ENCODE results near the gene ZIC1.

The ZIC1 gene

GRCh38 chr3:147370349-147370748 is 38.8 kb upstream of the ZIC1 start:
- no peak for TF ChIP-seq CTCF (IDR thresholded peaks at IDR 0.05; ENCODE audit: control insufficient read depth, extremely low read depth, insufficient read depth)
- H3K4me3 ChIP-seq (ENCODE audit: low read depth, low read length) = no peak overlapping the region
- DNase-seq (ENCODE audit: low read depth) = no peak

- no peak overlapping the region for H3K4me3 ChIP-seq (ENCODE audit: low read depth, low read length)
- DNase-seq (ENCODE audit: low read depth) = no peak
- no peak for TF ChIP-seq CTCF (IDR thresholded peaks at IDR 0.05; ENCODE audit: control insufficient read depth, extremely low read depth, insufficient read depth)
Measured at GRCh38 chr3:147371140-147371539, 38.0 kb upstream of the ZIC1 start.

- DNase-seq (ENCODE audit: low read depth) = no peak
- H3K4me3 ChIP-seq (ENCODE audit: low read depth, low read length) = no peak overlapping the region
- TF ChIP-seq CTCF (IDR thresholded peaks at IDR 0.05; ENCODE audit: control insufficient read depth, extremely low read depth, insufficient read depth) = no peak
Measured at GRCh38 chr3:147371771-147372340, 37.3 kb upstream of the ZIC1 start.

- TF ChIP-seq CTCF (IDR thresholded peaks at IDR 0.05; ENCODE audit: control insufficient read depth, extremely low read depth, insufficient read depth) = no peak
- no peak for DNase-seq (ENCODE audit: low read depth)
- no peak overlapping the region for H3K4me3 ChIP-seq (ENCODE audit: low read depth, low read length)
Measured at GRCh38 chr3:147372525-147373027, 36.6 kb upstream of the ZIC1 start.

- no peak for DNase-seq (ENCODE audit: low read depth)
- no peak overlapping the region for H3K4me3 ChIP-seq (ENCODE audit: low read depth, low read length)
- no peak for TF ChIP-seq CTCF (IDR thresholded peaks at IDR 0.05; ENCODE audit: control insufficient read depth, extremely low read depth, insufficient read depth)
Measured at GRCh38 chr3:147373301-147373700, 35.9 kb upstream of the ZIC1 start.

- DNase-seq (ENCODE audit: low read depth) = no peak
- TF ChIP-seq CTCF (IDR thresholded peaks at IDR 0.05; ENCODE audit: control insufficient read depth, extremely low read depth, insufficient read depth) = no peak
- H3K4me3 ChIP-seq (ENCODE audit: low read depth, low read length) = no peak overlapping the region
Measured at GRCh38 chr3:147377412-147378367, 31.5 kb upstream of the ZIC1 start.
